Gastrocnemius medialis (tissue), 4 donors: ENCODE results near the gene ZBTB20.

Experiments used
- POLR2A ChIP-seq, 2 donors: fragments of 450-650 bp; IDR thresholded peaks; one replicate each; pipeline ENCODE4 v1.6.1; 2017; ENCODE audit warnings: antibody characterized with exemption in 2 of 2, mild to moderate bottlenecking in 2 of 2, moderate library complexity in 2 of 2
- TF ChIP-seq, protein P1 (sequence below), 5 experiments: fragments of 450-650 bp in 3 of 5; fragments of 200-600 bp in 2 of 5; sonication (generic) in 2 of 5; IDR thresholded peaks in 4 of 5; conservative IDR thresholded peaks in 1 of 5; 1 replicate in 4 of 5; 2 replicates in 1 of 5; pipeline ENCODE4 v1.5.1; 2016 to 2019; ENCODE audit warnings: antibody characterized with exemption in 5 of 5, mild to moderate bottlenecking in 3 of 5, moderate library complexity in 3 of 5

DNA sequence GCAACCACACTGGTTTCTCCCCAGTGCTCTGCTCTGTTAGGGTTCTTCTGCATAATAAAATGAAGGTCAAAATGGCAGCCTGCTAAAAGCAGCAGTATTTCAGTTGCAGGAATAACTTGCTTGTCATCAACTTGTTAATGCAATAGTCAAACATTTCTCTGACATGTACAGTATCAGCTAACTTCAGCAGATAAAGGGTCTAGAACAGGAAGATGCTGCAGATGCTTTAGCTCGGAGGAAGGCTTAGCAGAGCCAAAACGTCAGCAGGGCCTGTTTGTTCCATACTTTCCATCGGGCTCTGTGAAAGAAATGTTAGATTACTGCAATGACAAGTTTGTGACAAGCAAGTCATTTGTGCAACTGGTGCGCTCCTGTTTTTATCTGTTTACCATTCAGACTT lies 561.4 kb downstream of the ZBTB20 start:
- TF ChIP-seq, protein P1, sequence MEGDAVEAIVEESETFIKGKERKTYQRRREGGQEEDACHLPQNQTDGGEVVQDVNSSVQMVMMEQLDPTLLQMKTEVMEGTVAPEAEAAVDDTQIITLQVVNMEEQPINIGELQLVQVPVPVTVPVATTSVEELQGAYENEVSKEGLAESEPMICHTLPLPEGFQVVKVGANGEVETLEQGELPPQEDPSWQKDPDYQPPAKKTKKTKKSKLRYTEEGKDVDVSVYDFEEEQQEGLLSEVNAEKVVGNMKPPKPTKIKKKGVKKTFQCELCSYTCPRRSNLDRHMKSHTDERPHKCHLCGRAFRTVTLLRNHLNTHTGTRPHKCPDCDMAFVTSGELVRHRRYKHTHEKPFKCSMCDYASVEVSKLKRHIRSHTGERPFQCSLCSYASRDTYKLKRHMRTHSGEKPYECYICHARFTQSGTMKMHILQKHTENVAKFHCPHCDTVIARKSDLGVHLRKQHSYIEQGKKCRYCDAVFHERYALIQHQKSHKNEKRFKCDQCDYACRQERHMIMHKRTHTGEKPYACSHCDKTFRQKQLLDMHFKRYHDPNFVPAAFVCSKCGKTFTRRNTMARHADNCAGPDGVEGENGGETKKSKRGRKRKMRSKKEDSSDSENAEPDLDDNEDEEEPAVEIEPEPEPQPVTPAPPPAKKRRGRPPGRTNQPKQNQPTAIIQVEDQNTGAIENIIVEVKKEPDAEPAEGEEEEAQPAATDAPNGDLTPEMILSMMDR (IDR thresholded peaks at IDR 0.05 in 4 of 5, conservative IDR thresholded peaks at IDR 0.05 in 1 of 5) = no peak
- no peak for TF ChIP-seq POLR2A (IDR thresholded peaks at IDR 0.05)
